CD14-positive monocyte (primary cell): ENCODE data around the gene SLC13A3. TPM values are rescaled to one million over a fixed set of nuclear protein-coding genes. Genes with fewer than 3 reads are reported as not detected.

Experiments
- DNase-seq, 3 donors: peaks; one replicate each; pipeline ENCODE4 v3.0.0-alpha.2; 2011 to 2022
- H2AFZ ChIP-seq: 2 replicates; pipeline ENCODE4 v1.6.0; 2012; ENCODE audit warnings: mild to moderate bottlenecking, low read depth, low read length, inconsistent platforms; ENCODE audit not compliant: insufficient read depth, poor library complexity, severe bottlenecking
- H3K27ac ChIP-seq, 2 donors: 1 replicate in 1 of 2; 2 replicates in 1 of 2; pipeline ENCODE4 v1.5.1; 2012 to 2013; ENCODE audit warnings: low read length in 2 of 2, control low read depth in 1 of 2, inconsistent platforms in 1 of 2, low read depth in 1 of 2, mild to moderate bottlenecking in 1 of 2
- H3K27me3 ChIP-seq, 2 donors: one replicate each; pipeline versions ENCODE4 v1.6.0 to v1.6.1; 2011 to 2013; ENCODE audit warnings: low read length in 2 of 2; ENCODE audit not compliant: control insufficient read depth in 2 of 2, insufficient read depth in 2 of 2
- H3K36me3 ChIP-seq, 2 donors: replicated peaks in 1 of 2; 1 replicate in 1 of 2; 2 replicates in 1 of 2; pipeline versions ENCODE4 v1.5.1 to v1.6.1; 2012 to 2013; ENCODE audit warnings: low read length in 2 of 2, control low read depth in 1 of 2, inconsistent platforms in 1 of 2, mild to moderate bottlenecking in 1 of 2; ENCODE audit not compliant: insufficient read depth in 2 of 2, control insufficient read depth in 1 of 2
- H3K4me1 ChIP-seq, 2 donors: 1 replicate in 1 of 2; 2 replicates in 1 of 2; pipeline versions ENCODE4 v1.5.1 to v1.6.1; 2012 to 2013; ENCODE audit warnings: low read length in 2 of 2, control low read depth in 1 of 2, inconsistent platforms in 1 of 2, mild to moderate bottlenecking in 1 of 2, moderate library complexity in 1 of 2; ENCODE audit not compliant: insufficient read depth in 2 of 2, control insufficient read depth in 1 of 2
- H3K4me2 ChIP-seq: replicated peaks from 2 replicates; pipeline ENCODE3; 2012; ENCODE audit warnings: low read length, moderate library complexity, mild to moderate bottlenecking; ENCODE audit not compliant: poor library complexity, severe bottlenecking; ENCODE audit errors: extremely low read depth
- H3K4me3 ChIP-seq, 3 experiments: fragments of 200-600 bp in 1 of 3; sonication (generic) in 1 of 3; replicated peaks in 1 of 3; 1 replicate in 2 of 3; 2 replicates in 1 of 3; pipeline ENCODE4 v1.5.1; 2011 to 2013; ENCODE audit warnings: low read length in 3 of 3, mild to moderate bottlenecking in 3 of 3, control low read depth in 2 of 3, low read depth in 2 of 3, inconsistent platforms in 1 of 3, moderate library complexity in 1 of 3
- H3K79me2 ChIP-seq: 2 replicates; pipeline ENCODE4 v1.6.0; 2012; ENCODE audit warnings: mild to moderate bottlenecking, control low read depth, inconsistent platforms, low read length, moderate library complexity; ENCODE audit not compliant: insufficient read depth
- H3K9ac ChIP-seq: 2 replicates; pipeline ENCODE4 v1.6.0; 2017; ENCODE audit warnings: low read length, mild to moderate bottlenecking; ENCODE audit not compliant: insufficient read depth, poor library complexity, severe bottlenecking
- H3K9me3 ChIP-seq, 2 donors: replicated peaks in 1 of 2; 1 replicate in 1 of 2; 2 replicates in 1 of 2; pipeline versions ENCODE4 v1.5.1 to v1.6.1; 2012 to 2013; ENCODE audit warnings: low read length in 2 of 2, control low read depth in 1 of 2; ENCODE audit not compliant: control insufficient read depth in 1 of 2, insufficient read depth in 1 of 2
- H4K20me1 ChIP-seq: 2 replicates; pipeline ENCODE4 v1.6.0; 2012; ENCODE audit warnings: mild to moderate bottlenecking, low read length, control low read depth, moderate library complexity; ENCODE audit not compliant: insufficient read depth
- H3K27ac Mint-ChIP-seq, 7 donors: one replicate each; pipeline ENCODE4 v1.8.0; 2020; ENCODE audit warnings: mild to moderate bottlenecking in 7 of 7, mixed read lengths in 7 of 7, moderate library complexity in 6 of 7, inconsistent platforms in 2 of 7
- H3K27me3 Mint-ChIP-seq, 3 donors: one replicate each; pipeline ENCODE4 v1.8.0; 2021 to 2022; ENCODE audit warnings: low read depth in 3 of 3, mild to moderate bottlenecking in 3 of 3, mixed read lengths in 3 of 3, moderate library complexity in 3 of 3, inconsistent platforms in 1 of 3
- H3K36me3 Mint-ChIP-seq, 2 donors: one replicate each; pipeline ENCODE4 v1.8.0; 2020; ENCODE audit warnings: mixed read lengths in 2 of 2, inconsistent platforms in 1 of 2, mild to moderate bottlenecking in 1 of 2
- H3K4me1 Mint-ChIP-seq: one replicate; pipeline ENCODE4 v1.8.0; 2020; ENCODE audit warnings: mild to moderate bottlenecking, mixed read lengths
- H3K4me3 Mint-ChIP-seq, 2 donors: one replicate each; pipeline ENCODE4 v1.8.0; 2020; ENCODE audit warnings: mild to moderate bottlenecking in 2 of 2, mixed read lengths in 2 of 2, moderate library complexity in 1 of 2
- H3K9me3 Mint-ChIP-seq, 7 donors: one replicate each; pipeline ENCODE4 v1.8.0; 2020 to 2022; ENCODE audit warnings: mixed read lengths in 7 of 7, mild to moderate bottlenecking in 6 of 7, moderate library complexity in 6 of 7, inconsistent platforms in 2 of 7
- CTCF ChIP-seq: fragments of 200-600 bp; IDR thresholded peaks from one replicate; pipeline ENCODE4 v1.8.0; 2022; ENCODE audit warnings: antibody characterized with exemption, mild to moderate bottlenecking
- WGBS: methylation state at CpG from one replicate; pipeline ENCODE4 v1.1.5; 2013; ENCODE audit warnings: missing lambda C conversion rate; ENCODE audit not compliant: insufficient coverage; 5-methylcytosine and 5-hydroxymethylcytosine counted together
- intact Hi-C, 2 donors: fragments of 100-400 bp; cut with micrococcal nuclease; formaldehyde crosslinking; loops; one replicate each; pipeline versions ENCODE4 v1.15.0 to v1.15.1; 2023
- polyA plus RNA-seq, 3 donors: library from polyadenylated mRNA; depleted of rRNA in 1 of 3; unstranded in 2 of 3; stranded (reverse) in 1 of 3; fragments of 300-500 nt in 2 of 3; fragments of >200 nt in 1 of 3; fragmentation: Illumina TruSeq in 2 of 3; gene quantifications; 1 replicate in 2 of 3; 2 replicates in 1 of 3; pipeline ENCODE4 v1.2.3, GENCODE V29; 2012 to 2021

The SLC13A3 gene
- polyA plus RNA-seq, 3 donors: 0.04 TPM; not detected in 2

DNA sequence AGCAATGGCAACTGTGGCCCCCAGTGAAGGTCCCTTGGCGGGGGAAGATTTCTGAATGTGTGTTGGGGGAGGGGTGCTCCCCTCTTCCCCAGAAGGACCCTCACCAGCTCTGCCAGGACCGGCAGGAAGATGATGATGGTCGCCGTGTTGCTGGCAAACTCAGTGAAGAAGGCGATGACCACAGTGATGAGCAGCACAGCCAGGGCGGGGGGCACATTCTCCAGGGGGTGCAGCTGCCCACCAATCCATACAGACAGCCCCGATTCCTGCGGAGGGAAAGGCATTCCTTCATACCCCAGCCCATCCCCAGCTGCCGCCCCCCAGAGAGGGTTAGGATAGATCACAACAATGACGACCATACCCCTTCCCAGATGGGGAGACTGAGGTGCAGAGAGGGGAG, 85.1 kb downstream of the SLC13A3 start:
- WGBS: 88% methylated on average over 3 of the region's 10 CpGs
- intact Hi-C loops: no loop called here
- no peak for TF ChIP-seq CTCF

DNA sequence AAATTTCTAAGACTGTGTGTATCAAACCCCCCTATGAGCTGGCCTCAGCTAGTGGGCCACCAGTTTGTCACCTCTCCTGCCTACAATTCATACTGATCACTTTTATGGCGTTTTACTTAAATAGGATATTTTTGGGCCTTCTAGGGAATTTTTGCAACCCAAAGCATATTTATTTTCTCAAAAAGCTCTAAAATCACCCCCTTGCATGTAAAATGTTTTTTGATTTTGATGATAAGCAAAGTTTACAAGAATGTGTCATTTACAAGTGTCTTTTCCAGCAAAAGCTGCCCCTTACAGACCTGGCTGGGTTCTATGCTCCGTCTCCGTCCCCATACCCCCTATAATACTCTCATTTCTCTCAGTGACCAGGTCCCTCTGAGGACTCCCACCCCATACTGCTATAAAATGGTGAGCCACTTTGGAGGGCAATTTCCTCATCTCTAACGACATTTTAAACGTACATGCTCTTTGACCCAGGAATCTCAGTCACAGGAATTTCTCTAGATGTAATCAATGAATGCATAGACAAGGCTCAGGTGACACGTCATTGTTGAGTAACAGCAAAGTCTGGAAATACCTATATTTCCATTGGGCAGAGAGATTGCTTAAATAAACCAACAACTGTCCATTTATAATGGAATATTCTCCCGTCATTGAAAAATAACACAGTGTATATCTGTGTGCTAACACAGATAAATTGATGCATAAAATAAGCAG, 86.9 kb downstream of the SLC13A3 start:
- DNase-seq: no peak
- H3K36me3 Mint-ChIP-seq: no peaks in the 10 kb centered on the region
- Histone ChIP-seq H3K4me3 (no peak overlapping the region), H3K27me3 (peaks cover 0 to 4% of the 10 kb centered on the region in 2 donors), H3K9ac (no peak overlapping the region), H3K27ac (no peak overlapping the region), H3K9me3 (no peaks in the 10 kb centered on the region), H4K20me1 (no peaks in the 10 kb centered on the region), H3K36me3 (no peaks in the 10 kb centered on the region), H3K4me1 (peaks cover 3 to 8% of the 10 kb centered on the region in 2 donors), H2AFZ (no peak overlapping the region), H3K4me2 (no peak overlapping the region), H3K79me2 (no peaks in the 10 kb centered on the region)
- no peak overlapping the region for H3K4me3 Mint-ChIP-seq
- peaks cover 3% of the 10 kb centered on the region for H3K4me1 Mint-ChIP-seq
- TF ChIP-seq CTCF: no peak
- no peak overlapping the region for H3K27ac Mint-ChIP-seq
- peaks cover 5 to 16% (median 7%) of the 10 kb centered on the region in 3 donors for H3K27me3 Mint-ChIP-seq
- intact Hi-C loops: loop anchor here (5.0 kb wide), 2 partner anchors 37 to 42 kb away; no protein-coding TSS in a partner anchor
- no peaks in the 10 kb centered on the region for H3K9me3 Mint-ChIP-seq
- 95% methylated on average over 4 of the region's 7 CpGs for WGBS

More for the DNA sequence above, 85.1 kb downstream of the SLC13A3 start:
- no peaks in the 10 kb centered on the region for H3K9me3 ChIP-seq
- no peaks in the 10 kb centered on the region for H3K36me3 ChIP-seq
- no peak overlapping the region for H2AFZ ChIP-seq
- DNase-seq: no peak
- no peak overlapping the region for H3K4me2 ChIP-seq
- Mint-ChIP-seq H3K4me3 (no peak overlapping the region), H3K9me3 (no peaks in the 10 kb centered on the region), H3K4me1 (peaks cover 3% of the 10 kb centered on the region), H3K27ac (no peak overlapping the region), H3K27me3 (peaks cover 2 to 16% (median 7%) of the 10 kb centered on the region in 3 donors), H3K36me3 (no peaks in the 10 kb centered on the region)
- no peak overlapping the region for H3K4me3 ChIP-seq
- H3K9ac ChIP-seq: no peak overlapping the region
- H3K27me3 ChIP-seq: peaks cover 2 to 6% of the 10 kb centered on the region in 2 donors
- H3K79me2 ChIP-seq: no peaks in the 10 kb centered on the region
- no peaks in the 10 kb centered on the region for H4K20me1 ChIP-seq
- peaks cover 3 to 8% of the 10 kb centered on the region in 2 donors for H3K4me1 ChIP-seq
- no peak overlapping the region for H3K27ac ChIP-seq
